ENCODE data around the gene PPM1B. TPM values are rescaled to one million over a fixed set of nuclear protein-coding genes. Genes with fewer than 3 reads are reported as not detected.

PPM1B gene
- total and polyA plus RNA-seq, 2 donors (not counting 3 experiments of a cell fraction or from before 2014, with no cell fraction given) = 8.0 to 24.1 TPM

GRCh38 chr2:44189104-44189503 is 20.4 kb downstream of the PPM1B start:
- no peak for FAIRE-seq
- dilution Hi-C loops (cut with MboI; ENCODE audit: extremely low pct_ligation_motif_present, low sequenced_read_pairs) (no loop called here), intact Hi-C loops (cut with micrococcal nuclease) (no loop called here)
- Histone ChIP-seq H3K27ac (ENCODE audit: insufficient read depth, low read depth, low read length) (no peak overlapping the region), H3K9me1 (replicated peaks; ENCODE audit: control insufficient read depth, extremely low read depth, insufficient read depth, low read length) (no peaks in the 10 kb centered on the region), H3K9ac (replicated peaks; ENCODE audit: extremely low read depth, insufficient read depth, low read length) (no peak overlapping the region), H3K79me2 (ENCODE audit: control insufficient read depth, insufficient read depth, low read length) (peaks cover 46% of the 10 kb centered on the region), H4K20me1 (replicated peaks; ENCODE audit: control insufficient read depth, extremely low read depth, insufficient read depth, low read length) (no peaks in the 10 kb centered on the region), H3K4me3 (replicated peaks in 1 of 3; ENCODE audit: insufficient read depth in 1 of 3, low read depth in 1 of 3, low read length in 3 of 3) (no peak overlapping the region), H2AFZ (ENCODE audit: low read depth, low read length) (no peak overlapping the region), H3K36me3 (ENCODE audit: control insufficient read depth in 2 of 2, extremely low read depth in 1 of 2, insufficient read depth in 2 of 2, low read length in 2 of 2) (no peaks in the 10 kb centered on the region), H3K27me3 (ENCODE audit: control insufficient read depth in 2 of 2, insufficient read depth in 2 of 2, low read length in 2 of 2) (no peaks in the 10 kb centered on the region), H3K4me2 (ENCODE audit: insufficient read depth, low read length) (no peak overlapping the region), H3K9me3 (replicated peaks; ENCODE audit: control insufficient read depth, insufficient read depth, low read length) (no peaks in the 10 kb centered on the region), H3K4me1 (ENCODE audit: control insufficient read depth, extremely low read depth, insufficient read depth, low read length) (no peaks in the 10 kb centered on the region)
- DNase-seq (ENCODE audit: low read depth, low spot score) = no peak
- CTCF ChIA-PET = no interaction called here
- POLR2A ChIA-PET = no interaction called here
- BruUV-seq (replicated peaks) = no TSS peak
- no peak for TF ChIP-seq GATA2 (IDR thresholded peaks at IDR 0.05; ENCODE audit: insufficient read depth, insufficient read length, low read depth, low read length)
- TF ChIP-seq JUN (IDR thresholded peaks at IDR 0.05; ENCODE audit: borderline replicate concordance, insufficient read depth, insufficient read length, low read depth) = no peak
- TF ChIP-seq CTCF (IDR thresholded peaks at IDR 0.05; ENCODE audit: extremely low read depth in 1 of 2, insufficient read depth in 1 of 2, low read depth in 1 of 2, low read length in 2 of 2) = no peak
- TF ChIP-seq MAX (IDR thresholded peaks at IDR 0.05; ENCODE audit: insufficient read depth, insufficient read length) = no peak
- TF ChIP-seq MYC (IDR thresholded peaks at IDR 0.05; ENCODE audit: low read depth, low read length) = no peak

GRCh38 chr2:44190526-44190925 is 21.9 kb downstream of the PPM1B start:
- dilution Hi-C loops (cut with MboI; ENCODE audit: extremely low pct_ligation_motif_present, low sequenced_read_pairs) = no loop called here
- no peaks in the 10 kb centered on the region for H4K20me1 ChIP-seq (replicated peaks; ENCODE audit: control insufficient read depth, extremely low read depth, insufficient read depth, low read length)

More at GRCh38 chr2:44190526-44190925, 21.9 kb downstream of the PPM1B start:
- ChIA-PET POLR2A (no interaction called here), CTCF (no interaction called here)
- Histone ChIP-seq H3K27ac (ENCODE audit: insufficient read depth, low read depth, low read length) (no peak overlapping the region), H3K9me3 (replicated peaks; ENCODE audit: control insufficient read depth, insufficient read depth, low read length) (no peaks in the 10 kb centered on the region), H3K27me3 (ENCODE audit: control insufficient read depth in 2 of 2, insufficient read depth in 2 of 2, low read length in 2 of 2) (no peaks in the 10 kb centered on the region), H3K4me3 (replicated peaks in 1 of 3; ENCODE audit: insufficient read depth in 1 of 3, low read depth in 1 of 3, low read length in 3 of 3) (no peak overlapping the region), H3K9ac (replicated peaks; ENCODE audit: extremely low read depth, insufficient read depth, low read length) (no peak overlapping the region), H3K9me1 (replicated peaks; ENCODE audit: control insufficient read depth, extremely low read depth, insufficient read depth, low read length) (no peaks in the 10 kb centered on the region), H3K4me2 (ENCODE audit: insufficient read depth, low read length) (no peak overlapping the region), H2AFZ (ENCODE audit: low read depth, low read length) (no peak overlapping the region), H3K4me1 (ENCODE audit: control insufficient read depth, extremely low read depth, insufficient read depth, low read length) (no peaks in the 10 kb centered on the region), H3K79me2 (ENCODE audit: control insufficient read depth, insufficient read depth, low read length) (peaks cover 37% of the 10 kb centered on the region), H3K36me3 (ENCODE audit: control insufficient read depth in 2 of 2, extremely low read depth in 1 of 2, insufficient read depth in 2 of 2, low read length in 2 of 2) (no peaks in the 10 kb centered on the region)
- intact Hi-C loops (cut with micrococcal nuclease) = no loop called here
- FAIRE-seq = no peak
- no peak for DNase-seq (ENCODE audit: low read depth, low spot score)
- BruUV-seq (replicated peaks) = no TSS peak
- TF ChIP-seq EZH2 (IDR thresholded peaks at IDR 0.05; ENCODE audit: borderline replicate concordance, low read depth, low read length, severe bottlenecking) (no peak), CTCF (IDR thresholded peaks at IDR 0.05; ENCODE audit: extremely low read depth in 1 of 2, insufficient read depth in 1 of 2, low read depth in 1 of 2, low read length in 2 of 2) (no peak), MYC (IDR thresholded peaks at IDR 0.05; ENCODE audit: low read depth, low read length) (no peak), POLR2AphosphoS5 (IDR thresholded peaks at IDR 0.05; ENCODE audit: insufficient read depth, low read depth, low read length) (no peak), JUN (IDR thresholded peaks at IDR 0.05; ENCODE audit: borderline replicate concordance, insufficient read depth, insufficient read length, low read depth) (no peak), MAX (IDR thresholded peaks at IDR 0.05; ENCODE audit: insufficient read depth, insufficient read length) (no peak), GATA2 (IDR thresholded peaks at IDR 0.05; ENCODE audit: insufficient read depth, insufficient read length, low read depth, low read length) (no peak), FOS (IDR thresholded peaks at IDR 0.05; ENCODE audit: borderline replicate concordance, insufficient read depth, low read length) (no peak), POLR2A (IDR thresholded peaks at IDR 0.05; ENCODE audit: low read depth, low read length) (no peak)

All from endothelial cell of umbilical vein (primary cell).